ENCODE results near the gene HOMER3. TPM values are rescaled to one million over a fixed set of nuclear protein-coding genes. Genes with fewer than 3 reads are reported as not detected.

The HOMER3 gene
- total and polyA plus RNA-seq, 2 of the 13 experiments (the other 11 are each of a cell fraction or from before 2014, with no cell fraction given) = 21.3 to 27.3 TPM

- TF ChIP-seq MIER2 (CRISPR knock-in tag; IDR thresholded peaks at IDR 0.05) (0 out of 2 replicates have a peak, but pooled peaks have one; percentile 30), IRF9 (CRISPR knock-in tag; IDR thresholded peaks at IDR 0.05; ENCODE audit: borderline replicate concordance) (peak; percentile 71; the same call in 1 of the 2 replicates), RELA (CRISPR knock-in tag; IDR thresholded peaks at IDR 0.05) (no peak), ATF7 (IDR thresholded peaks at IDR 0.05) (no peak), ATF7 (CRISPR knock-in tag; IDR thresholded peaks at IDR 0.05) (no peak)
These were observed 45.8 kb downstream of the HOMER3 start (continued) for GRCh38 chr19:18895038-18895823.

GRCh38 chr19:18894254-18895037 is 46.6 kb downstream of the HOMER3 start:
- Histone ChIP-seq H4K20me1 (ENCODE audit: insufficient read depth, low read length) (no peaks in the 10 kb centered on the region), H3K9ac (ENCODE audit: insufficient read depth, low read depth, low read length) (no peak overlapping the region), H3K9me3 (ENCODE audit: low read length) (no peaks in the 10 kb centered on the region), H3K27ac (ENCODE audit: extremely low read length, insufficient read depth, low read length) (no peak overlapping the region), H3K36me3 (replicated peaks in 1 of 2; ENCODE audit: control insufficient read depth in 1 of 2, insufficient read depth in 2 of 2, low read length in 2 of 2) (no peaks in the 10 kb centered on the region), H2AFZ (ENCODE audit: low read length) (no peak overlapping the region), H3K79me2 (ENCODE audit: insufficient read depth, low read length) (no peaks in the 10 kb centered on the region), H3K4me2 (ENCODE audit: low read depth, low read length) (peak overlapping the region; percentile 81), H3K4me3 (replicated peaks in 1 of 3; ENCODE audit: insufficient read depth in 1 of 3, low read depth in 2 of 3, low read length in 3 of 3) (peak overlapping the region in 2 of 3 experiments; percentile 70 to 75; a peak in 4 of 6 replicates), H3K27me3 (ENCODE audit: control insufficient read depth in 1 of 2, insufficient read depth in 2 of 2, low read length in 2 of 2) (no peaks in the 10 kb centered on the region; a peak in 1 of 5 replicates), H3K4me1 (ENCODE audit: insufficient read depth, low read length) (peaks cover 23% of the 10 kb centered on the region)
- ATAC-seq (peak; percentile 6), FAIRE-seq (no peak), DNase-seq (ENCODE audit: low spot score) (no peak)
- in situ Hi-C loops (cut with HindIII; ENCODE audit: extremely low pct_ligation_motif_present, low pct_unique_long_range_greater_than_20kb) = loop anchor here (10.0 kb wide), 1 partner anchor 90 kb away; no protein-coding TSS in a partner anchor
- CTCF ChIA-PET (ENCODE audit: low intra/inter-chr PET ratio, low total read pairs) = interaction anchor here (0.9 to 2.4 kb wide), 2 partner anchors 91 to 93 kb away, joined by 3 to 24 read pairs; no protein-coding TSS in a partner anchor
- POLR2A ChIA-PET = interaction anchor here (1.7 to 2.5 kb wide), 2 partner anchors 25 to 92 kb away, joined by 7 to 11 read pairs; partner anchors contain the start of genes COPE and DDX49
- no TSS peak for BruUV-seq (replicated peaks)
- intact Hi-C loops (cut with micrococcal nuclease; ENCODE audit: unreplicated experiment) = loop anchor here (1.0 kb wide), 1 partner anchor 92 kb away; no protein-coding TSS in a partner anchor
- WGBS (ENCODE audit: low lambda C conversion rate) = 87% methylated on average over 6 of the region's 28 CpGs
- TF ChIP-seq RFX1 (IDR thresholded peaks at IDR 0.05) (0 out of 2 replicates have a peak, but pooled peaks have one; percentile 17), ATF5 (CRISPR knock-in tag; IDR thresholded peaks at IDR 0.05; ENCODE audit: low read depth) (no peak), ZNF816 (CRISPR knock-in tag; IDR thresholded peaks at IDR 0.05; ENCODE audit: borderline replicate concordance) (no peak), ZNF761 (CRISPR knock-in tag; conservative IDR thresholded peaks at IDR 0.05) (no peak), MXD1 (CRISPR knock-in tag; IDR thresholded peaks at IDR 0.05) (no peak), ZFYVE20 (CRISPR knock-in tag; IDR thresholded peaks at IDR 0.05; ENCODE audit: borderline replicate concordance, low read depth) (no peak), KDM6A (CRISPR knock-in tag; IDR thresholded peaks at IDR 0.05; ENCODE audit: low read depth) (no peak), ZNF552 (CRISPR knock-in tag; IDR thresholded peaks at IDR 0.05; ENCODE audit: borderline replicate concordance) (no peak), ZBTB42 (CRISPR knock-in tag; IDR thresholded peaks at IDR 0.05) (no peak), PATZ1 (CRISPR knock-in tag; IDR thresholded peaks at IDR 0.05) (peak; percentile 46; the same call in 1 of the 2 replicates), NFE2L2 (IDR thresholded peaks at IDR 0.05; ENCODE audit: low read length) (no peak), CENPT (CRISPR knock-in tag; IDR thresholded peaks at IDR 0.05; ENCODE audit: low read depth) (no peak)
